Tibial nerve (tissue), 3 donors: ENCODE data around the gene TRMT11.

Experiments
- CTCF ChIP-seq, 5 experiments: fragments of 200-600 bp in 3 of 5; fragments of 450-650 bp in 2 of 5; sonication (generic) in 3 of 5; IDR thresholded peaks; one replicate each; pipeline ENCODE4 v1.5.1; 2016 to 2019; ENCODE audit warnings: antibody characterized with exemption in 5 of 5, mild to moderate bottlenecking in 3 of 5, moderate library complexity in 2 of 5
- POLR2A ChIP-seq, 2 donors: fragments of 450-650 bp; IDR thresholded peaks; one replicate each; pipeline ENCODE4 v1.6.1; 2017; ENCODE audit warnings: antibody characterized with exemption in 2 of 2, mild to moderate bottlenecking in 2 of 2, moderate library complexity in 2 of 2

DNA sequence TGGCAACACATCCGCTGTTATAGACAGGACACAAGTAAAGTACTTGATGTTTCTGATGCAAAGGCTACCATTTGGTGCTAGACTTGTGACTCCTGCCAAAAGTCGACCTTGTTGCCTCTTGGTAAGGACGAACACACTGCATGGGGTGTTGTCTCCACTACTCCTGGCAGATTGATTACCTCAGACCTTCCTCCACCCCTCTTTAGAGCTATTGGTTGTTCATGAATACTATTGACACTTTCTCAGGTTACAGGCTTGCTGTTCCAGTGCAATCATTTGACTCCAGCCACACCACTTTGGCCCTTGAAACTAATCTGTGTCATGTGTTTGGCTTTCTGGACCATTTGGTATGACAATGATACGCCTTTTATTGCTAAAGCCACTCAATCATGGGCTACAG lies 62.3 kb downstream of the TRMT11 start:
- TF ChIP-seq CTCF (IDR thresholded peaks at IDR 0.05) (no peak), POLR2A (IDR thresholded peaks at IDR 0.05) (no peak)
